NCI-H146 treated with DMSO at 0.1 percent for 48 hours (cell line): ENCODE data around the gene SSTR3.
"Not testable (repeated sequence)": the region's sequence is repeated elsewhere in the genome, so short reads cannot be mapped to it uniquely, and the experiment has no call there.

Source experiments
- DNase-seq: peaks from one replicate; lab custom pipeline; 2025; ENCODE audit not compliant: unreplicated experiment; lab: John Stamatoyannopoulos, UW

Gene SSTR3

DNA sequence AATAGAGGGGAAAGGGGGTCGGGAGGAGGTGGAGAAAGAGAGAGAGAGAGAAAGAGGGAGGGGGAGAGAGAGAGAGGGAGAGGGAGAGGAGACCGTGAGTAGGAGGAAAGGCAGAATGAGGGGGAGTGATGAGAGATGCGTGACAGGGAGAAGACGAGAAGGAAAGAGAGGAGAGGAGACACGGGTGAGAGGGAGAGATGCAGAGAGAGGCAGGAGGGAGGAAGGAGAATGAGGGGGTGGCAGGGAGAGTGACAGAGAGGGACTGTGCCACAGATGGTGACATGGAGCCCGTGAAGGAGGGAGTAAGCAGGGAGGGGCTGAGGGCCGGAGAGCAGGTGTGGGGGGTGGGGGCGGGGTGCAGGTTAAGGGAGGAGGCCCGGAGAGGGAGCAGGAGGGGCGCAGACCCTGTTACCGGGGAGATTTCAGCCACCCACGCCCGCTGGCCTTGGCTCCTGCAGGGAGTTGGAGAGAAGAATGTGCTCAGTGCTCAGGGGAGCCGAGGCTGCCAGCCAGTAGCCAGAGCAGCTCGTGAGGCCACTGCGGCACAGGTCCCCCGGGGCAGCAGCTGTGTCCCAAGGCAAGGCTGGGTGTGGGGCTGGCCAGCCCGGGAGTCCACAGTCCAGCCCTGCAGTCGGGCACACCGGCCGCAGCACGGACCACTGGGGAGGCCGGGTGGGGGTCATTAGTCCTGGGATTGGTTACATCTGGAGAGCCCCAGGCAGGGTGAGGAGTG lies at the start of gene SSTR3:
TSS of gene SSTR3 (minus strand) at position 304 of the 733 bp plus-strand sequence. CDS start 4,674 bp downstream, outside the sequence.
- DNase-seq: no peak

DNA sequence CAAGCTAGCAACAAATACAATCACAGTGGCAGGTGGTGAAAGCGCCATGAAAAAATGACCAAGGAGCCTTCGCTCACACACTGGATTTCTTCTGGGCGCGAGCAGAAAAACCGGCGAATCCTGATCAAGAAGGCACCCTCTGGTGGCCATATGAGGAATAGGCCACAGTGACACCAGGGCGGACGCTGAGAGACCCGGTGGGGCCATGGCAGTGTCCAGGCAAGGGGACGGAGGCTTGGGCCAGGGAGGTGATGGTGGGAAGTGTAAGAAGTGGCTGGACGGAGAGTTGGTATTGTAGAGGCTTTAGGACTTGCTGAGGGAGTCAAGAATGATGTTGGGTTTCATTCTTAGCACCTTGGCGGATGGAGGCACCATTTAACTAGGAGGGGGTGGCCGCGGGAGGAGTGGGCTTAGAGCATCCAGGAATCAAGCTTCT lies 48.6 kb upstream of the SSTR3 start:
- DNase-seq: no peak

DNA sequence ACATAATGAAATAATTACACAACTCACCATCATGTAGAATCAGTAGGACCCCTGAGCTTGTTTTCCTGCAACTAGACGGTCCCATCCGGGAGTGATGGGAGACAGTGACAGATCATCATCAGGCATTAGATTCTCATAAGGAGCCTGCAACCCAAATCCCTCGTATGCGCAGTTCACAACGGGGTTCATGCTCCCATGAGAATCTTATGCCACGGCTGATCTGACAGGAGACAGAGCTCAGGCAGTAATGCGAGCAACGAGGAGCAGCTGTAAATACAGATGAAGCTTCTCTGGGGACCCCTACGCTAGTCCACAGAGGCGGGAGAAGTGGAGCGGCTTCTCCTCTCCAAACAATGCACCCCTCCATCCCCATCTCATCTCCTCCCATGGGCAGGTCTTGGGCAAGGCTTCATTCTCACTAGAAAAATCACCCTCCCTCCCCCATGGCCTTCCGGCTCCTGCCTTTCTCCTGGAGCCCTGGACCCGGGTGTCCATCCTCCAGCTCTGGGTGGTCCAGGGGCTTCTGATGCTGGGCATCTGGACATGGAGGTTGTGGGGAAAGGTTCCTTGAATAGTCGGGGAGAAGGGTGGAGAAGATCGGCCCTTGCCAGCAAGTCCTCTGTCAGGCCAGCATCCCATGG lies 48.0 kb upstream of the SSTR3 start:
- no peak for DNase-seq

DNA sequence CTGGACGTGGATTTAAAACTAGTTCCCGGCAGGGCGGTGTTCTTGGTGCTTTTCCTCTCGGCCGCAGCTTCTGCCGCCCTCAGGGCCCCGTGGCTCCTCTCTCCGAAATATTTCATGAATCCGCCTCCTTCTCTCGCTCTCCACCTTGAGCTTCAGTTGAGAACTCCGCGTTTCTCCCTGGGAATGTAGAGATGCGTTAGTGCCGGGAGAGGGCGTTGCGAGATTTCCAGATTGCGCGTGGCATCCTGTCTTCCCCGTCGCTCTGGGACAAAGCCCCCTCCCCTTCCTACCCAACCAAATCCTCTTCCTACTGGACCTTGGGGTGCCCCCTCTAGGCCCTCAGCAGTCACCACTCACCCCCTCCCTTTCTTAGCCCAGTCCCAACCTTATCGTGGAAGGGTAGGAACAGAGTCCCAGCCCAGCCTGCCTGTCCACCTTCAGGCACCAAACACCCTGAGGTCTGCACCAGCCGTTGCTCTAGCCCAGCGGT lies 47.3 kb upstream of the SSTR3 start:
- DNase-seq: no peak

DNA sequence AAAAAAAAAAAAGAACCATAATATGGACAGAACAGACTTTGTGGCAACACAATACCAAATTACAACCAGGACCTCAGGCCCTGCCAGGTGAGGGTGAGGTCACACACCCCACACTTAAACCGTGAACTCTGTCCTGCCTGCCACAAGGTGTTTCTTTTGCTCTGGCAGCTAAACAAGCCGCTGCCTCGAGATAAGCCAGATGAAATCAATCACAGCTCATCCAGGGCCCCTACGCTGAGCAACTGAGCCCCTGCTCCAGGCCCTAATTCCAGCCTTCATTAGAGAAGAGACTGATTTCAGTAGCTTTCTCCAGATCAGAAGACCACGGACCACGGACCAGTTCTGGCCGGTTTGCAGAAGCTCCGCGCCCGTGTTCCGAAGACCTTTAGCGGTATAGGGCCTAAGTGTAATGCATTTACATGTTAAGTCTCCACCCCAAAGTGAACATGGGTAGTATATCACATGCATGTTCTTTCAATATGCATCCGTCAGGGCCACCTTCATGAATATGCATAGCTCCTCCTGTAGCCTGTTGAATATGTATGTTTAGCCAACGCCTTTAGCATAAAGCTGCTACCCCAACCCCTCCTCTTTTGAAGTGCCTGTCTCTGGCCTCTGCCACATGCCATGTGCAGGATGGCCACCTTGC lies 46.6 kb upstream of the SSTR3 start:
- DNase-seq: no peak

DNA sequence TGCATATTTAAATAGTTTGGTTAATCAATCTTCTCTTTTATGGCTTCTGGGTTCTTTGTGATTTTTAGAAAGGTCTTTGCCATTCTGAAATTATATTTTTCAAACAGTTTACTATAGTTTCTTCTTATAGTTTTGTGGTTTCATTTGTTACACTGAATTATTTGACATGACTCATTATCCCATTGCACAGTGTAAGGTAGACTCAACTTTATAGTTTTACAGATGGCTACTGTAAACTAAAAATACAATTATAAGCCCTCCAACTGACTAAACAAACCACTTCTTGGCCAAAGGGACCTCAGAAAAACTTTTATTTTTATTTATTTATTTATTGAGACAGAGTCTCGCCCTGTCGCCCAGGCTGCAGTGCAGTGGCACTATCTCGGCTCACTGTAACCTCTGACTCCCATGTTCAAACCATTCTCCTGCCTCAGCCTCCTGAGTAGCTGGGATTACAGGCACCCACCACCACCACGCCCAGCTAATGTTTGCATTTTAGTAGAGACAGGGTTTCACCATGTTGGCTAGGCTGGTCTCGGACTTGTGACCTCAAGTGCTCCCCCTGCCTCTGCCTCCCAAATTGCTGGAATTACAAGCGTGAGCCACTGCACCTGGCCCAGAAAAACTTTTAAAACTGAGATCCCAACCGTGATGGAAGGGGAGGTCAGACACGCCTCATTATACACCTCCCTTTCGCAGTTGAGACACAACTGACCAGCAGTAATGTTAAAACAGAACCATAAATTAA lies 45.9 kb upstream of the SSTR3 start:
- no peak for DNase-seq

DNA sequence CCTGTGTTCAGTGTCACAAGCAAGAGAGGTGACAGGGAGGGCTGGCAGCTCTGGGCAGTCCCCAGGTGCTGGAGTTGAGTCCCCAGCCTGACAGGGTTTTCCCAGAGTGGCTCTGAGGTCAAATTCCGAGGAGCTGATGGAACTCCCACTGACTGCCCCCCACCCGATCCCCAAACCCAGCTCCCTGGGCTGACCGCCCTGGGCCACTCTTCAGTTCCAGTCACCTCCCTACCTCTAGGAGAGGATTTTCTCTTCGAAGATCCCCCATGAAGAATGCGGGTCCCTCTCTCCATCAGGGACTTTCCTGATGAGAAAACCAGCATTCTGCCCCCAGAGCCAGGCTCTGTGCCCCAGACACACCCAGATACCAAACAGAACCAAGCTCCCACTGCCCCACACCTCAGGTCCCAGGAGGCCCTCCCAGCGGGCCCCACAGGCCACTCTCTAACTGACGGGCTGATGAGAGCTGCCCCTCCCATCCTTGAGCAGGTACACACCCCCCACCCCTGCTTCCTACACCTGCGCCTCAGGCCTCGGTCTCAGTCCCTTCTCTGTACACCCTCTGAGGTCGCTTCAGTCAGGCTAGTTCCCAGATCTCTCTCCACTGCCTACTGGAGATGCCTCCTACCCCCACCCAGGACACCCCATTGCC lies 43.9 kb upstream of the SSTR3 start:
- no peak for DNase-seq

DNA sequence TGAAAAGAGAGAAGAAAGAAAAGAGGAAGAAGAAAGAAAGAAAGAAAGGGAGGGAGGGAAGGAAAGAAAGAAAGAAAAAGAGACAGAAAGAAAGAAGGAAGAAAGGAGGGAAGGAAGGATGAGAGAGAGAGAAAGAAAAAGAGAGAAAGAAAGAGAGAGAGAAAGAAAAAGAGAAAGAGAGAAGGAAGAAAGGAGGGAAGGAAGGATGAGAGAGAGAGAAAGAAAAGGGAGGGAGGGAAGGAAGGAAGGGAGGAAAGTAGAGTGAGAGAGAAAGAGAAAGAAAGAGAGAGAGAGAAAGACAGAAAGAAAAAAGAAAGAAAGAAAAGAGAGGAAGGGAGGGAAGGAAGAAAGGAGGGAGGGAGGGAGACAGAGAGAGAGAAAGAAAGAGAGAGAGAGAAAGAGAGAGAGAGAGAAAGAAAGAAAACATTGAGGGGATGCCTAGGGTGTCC lies 43.3 kb upstream of the SSTR3 start:
- DNase-seq: no peak

DNA sequence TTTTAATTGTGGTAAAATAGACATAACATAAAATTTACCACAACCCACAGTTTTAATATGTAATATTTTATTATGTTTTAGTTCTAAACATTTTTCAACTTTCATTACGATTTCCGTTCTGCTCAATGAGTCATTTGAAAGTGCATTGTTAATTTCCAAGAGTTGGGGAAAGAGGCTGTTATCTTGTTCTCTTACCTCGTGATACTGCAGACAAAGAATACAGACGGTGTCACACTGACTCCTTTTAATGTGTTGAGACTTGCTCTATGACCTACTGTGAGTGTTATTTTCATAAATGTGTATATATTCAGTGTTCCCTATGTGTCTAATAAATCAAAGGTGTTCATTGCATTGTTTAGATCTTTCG lies 42.6 kb upstream of the SSTR3 start:
- DNase-seq: no peak

DNA sequence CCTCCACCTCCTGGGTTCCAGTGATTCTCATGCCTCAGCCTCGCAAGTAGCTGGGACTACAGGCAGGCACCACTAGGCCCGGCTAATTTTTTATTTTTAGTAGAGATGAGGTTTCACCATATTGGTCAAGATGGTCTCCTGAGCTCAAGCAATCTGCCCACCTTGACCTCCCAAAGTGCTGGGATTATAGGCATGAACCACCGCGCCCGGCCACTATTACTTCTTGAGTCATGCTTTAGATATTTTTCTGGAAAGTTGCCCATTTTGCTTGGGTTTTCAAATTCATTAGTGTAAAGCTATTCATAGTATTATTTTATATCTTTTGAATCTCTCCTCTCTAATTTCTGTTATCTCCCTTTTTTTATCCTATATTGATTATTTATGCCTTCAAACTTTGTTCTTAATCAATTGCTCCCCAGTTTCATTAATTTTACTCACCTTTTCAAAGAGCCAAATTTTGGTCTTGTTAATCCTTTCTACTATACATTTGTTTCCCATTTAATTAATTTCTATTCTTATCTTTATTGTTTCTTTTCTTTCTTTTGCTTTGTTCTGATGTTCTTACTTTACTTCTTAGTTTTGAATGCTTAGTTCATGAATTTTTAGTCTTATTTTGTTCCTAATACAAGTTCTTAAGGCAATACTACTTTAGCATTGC lies 42.1 kb upstream of the SSTR3 start:
- DNase-seq: no peak

DNA sequence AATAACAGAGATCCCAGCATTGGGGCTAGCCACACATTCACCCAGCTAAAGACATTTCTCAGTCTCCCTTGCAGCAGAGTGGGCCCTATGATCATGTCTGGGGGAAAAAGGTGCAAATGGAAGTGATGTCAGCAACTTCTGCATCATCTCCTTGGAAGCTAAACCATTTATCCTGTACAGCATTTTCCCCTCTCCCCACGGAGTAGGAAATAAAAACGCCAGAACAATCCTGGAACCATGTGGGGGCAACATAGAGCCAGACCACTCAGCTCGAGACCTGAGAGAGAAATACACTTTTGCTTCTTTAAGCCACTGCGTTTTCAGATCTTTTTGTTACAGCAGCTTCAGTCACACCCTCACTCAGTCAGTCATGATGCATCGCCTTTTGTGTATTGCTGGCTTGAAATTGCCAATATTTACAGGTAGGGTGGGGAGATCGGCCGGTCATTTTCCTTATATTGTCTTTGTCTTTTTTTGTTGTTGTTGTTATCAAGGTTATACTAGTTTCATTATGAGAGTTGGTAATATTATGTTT lies 40.9 kb upstream of the SSTR3 start:
- DNase-seq: no peak

DNA sequence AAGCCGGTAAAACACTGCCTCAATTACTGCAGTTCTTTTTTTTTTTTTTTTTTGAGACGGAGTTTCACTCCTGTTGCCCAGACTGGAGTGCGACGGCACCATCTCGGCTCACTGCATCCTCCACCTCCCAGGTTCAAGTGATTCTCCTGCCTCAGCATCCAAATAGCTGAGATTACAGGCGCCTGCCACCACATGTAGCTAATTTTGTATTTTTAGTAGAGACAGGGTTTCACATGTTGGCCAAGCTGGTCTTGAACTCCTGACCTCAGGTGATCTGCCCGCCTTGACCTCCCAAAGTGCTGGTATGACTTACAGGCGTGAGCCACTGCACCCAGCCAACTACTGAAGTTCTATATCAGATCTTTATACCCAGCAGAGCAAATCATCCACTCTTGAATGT lies 39.6 kb upstream of the SSTR3 start:
- not testable (repeated sequence) for DNase-seq

DNA sequence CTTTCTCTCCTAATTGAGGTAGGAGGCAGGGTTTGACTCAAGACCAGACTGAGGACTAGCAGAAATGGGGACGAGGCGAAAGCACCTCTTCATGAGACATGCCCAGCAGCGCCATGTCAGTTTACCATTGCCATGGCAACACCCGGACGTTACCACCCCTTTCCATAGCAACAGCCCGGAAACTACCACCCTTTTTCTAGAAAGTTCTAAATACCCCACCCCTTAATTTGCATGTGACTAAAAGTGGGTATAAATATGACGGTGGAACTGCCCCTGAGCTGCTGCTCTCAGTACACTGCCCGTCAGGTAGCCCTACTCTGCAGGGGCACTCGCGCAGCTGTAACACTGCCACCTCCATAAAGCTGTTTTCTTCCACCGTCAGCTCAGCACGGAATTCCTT lies 37.7 kb upstream of the SSTR3 start:
- DNase-seq: no peak

DNA sequence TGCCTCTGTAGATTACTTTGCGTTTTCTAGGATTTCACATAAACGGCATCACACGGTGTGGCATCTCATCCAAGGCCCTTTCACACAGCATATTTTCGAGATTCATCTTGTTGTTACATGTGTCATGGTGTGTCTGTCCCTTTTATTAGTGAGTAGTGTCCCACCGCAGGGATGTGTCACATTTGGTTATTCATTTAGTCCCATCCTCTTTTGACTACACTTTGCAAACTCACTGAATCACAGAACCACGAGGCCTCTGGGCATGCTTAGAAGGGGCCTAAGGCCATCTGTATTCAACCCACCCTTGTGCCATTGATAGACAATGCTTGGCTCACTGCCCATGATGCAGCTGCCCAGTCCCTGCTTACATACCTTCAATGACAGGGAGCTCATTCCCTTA lies 36.0 kb upstream of the SSTR3 start:
- DNase-seq: no peak

DNA sequence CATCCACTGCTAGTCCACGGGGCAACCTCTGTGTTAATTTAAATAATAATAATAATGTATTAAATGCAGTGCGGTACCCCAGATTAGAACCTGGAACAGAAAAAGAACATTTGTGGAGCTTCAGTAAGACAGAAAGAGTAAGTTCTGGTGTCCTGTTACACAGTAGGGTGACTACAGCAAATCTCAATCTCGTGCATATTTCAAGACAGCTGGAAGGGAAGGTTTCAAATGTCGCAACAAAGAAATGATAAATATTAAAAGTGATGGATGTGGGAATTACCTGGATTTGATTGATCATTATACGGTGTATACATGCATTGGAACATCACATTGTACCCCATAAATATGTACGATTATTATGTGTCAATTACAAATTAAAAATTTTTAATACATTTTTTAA lies 33.5 kb upstream of the SSTR3 start:
- DNase-seq: no peak

DNA sequence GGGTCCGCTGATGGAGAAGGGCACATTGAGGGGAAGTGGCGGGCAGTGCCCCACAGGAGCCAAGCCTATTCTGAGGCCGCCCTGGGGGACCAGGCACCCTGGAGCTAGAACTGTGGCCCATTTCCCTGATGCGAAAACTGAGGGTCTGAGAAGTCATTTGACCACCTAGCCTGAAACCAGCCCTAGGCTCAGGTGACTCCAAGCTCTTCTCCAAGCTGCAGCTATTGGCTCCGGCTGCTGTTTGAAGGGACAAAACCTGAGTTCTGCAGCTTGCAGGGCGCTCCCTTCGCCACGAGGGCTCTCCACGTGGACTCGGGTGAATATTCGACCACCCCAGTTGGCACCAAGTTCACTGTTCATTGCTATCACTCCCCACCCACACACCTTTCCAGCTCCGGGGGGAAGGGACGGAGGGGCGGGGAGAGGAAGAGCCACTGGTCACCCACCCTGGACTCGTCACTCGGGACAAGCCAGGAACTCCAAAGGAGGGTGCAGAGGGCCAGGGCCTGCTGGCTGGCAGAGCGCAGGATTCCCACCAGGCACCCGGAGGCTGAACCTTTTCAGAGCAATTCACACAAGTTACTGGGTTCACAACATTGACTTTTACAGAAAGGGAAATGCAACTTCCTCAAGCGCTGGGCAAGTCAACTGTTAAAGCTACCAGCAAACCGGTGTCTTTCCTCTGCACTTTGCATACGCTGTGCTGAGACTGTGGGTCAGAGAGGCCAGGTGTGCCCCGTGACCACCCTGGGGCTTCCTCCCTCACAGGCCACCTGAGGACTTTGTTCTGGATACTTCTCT lies 32.8 kb upstream of the SSTR3 start:
- no peak for DNase-seq

DNA sequence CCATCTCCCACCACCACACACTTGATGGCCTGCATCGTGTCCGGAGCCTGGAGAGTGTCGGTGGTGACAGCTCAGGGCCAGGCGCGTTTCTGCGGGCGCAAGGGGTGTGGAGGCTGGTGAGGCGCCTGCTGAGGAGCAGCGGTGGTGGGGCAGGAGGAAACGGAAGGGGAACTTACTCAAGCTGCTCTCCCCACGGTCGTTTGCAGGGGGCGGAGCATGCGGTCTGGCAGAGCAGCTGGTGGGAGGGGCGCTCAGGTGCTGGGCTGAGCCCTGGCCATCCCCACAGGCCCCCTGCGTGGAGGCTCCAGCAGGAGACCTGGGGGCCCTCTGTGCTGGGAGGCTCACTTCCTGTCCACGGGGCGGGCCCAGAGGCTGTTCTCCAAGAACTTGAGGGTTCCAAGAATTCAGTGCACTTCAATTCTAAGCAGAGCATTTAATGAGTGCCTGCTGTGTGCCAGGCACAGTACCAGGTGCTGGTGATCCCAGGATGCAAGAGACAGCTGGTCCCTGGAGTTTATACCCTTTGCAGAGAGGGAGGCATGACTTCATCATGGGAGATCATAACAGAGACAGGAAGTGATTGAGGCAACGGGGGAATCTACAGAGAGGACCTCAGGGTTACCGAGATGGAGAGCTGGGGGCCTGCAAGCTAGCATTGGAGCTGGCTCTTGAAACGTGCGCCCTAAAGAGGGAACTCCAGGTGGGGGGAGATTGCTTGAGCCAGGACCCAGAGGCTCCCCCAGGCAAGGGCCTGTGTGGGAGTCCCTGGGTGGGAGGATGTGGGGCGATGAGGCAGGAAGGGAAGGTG lies 32.0 kb upstream of the SSTR3 start, which contains the start of gene RAC2:
TSS of gene RAC2 (minus strand) at position 156 of the 808 bp plus-strand sequence. CDS start at position 35, 121 bp downstream.
- DNase-seq: no peak

DNA sequence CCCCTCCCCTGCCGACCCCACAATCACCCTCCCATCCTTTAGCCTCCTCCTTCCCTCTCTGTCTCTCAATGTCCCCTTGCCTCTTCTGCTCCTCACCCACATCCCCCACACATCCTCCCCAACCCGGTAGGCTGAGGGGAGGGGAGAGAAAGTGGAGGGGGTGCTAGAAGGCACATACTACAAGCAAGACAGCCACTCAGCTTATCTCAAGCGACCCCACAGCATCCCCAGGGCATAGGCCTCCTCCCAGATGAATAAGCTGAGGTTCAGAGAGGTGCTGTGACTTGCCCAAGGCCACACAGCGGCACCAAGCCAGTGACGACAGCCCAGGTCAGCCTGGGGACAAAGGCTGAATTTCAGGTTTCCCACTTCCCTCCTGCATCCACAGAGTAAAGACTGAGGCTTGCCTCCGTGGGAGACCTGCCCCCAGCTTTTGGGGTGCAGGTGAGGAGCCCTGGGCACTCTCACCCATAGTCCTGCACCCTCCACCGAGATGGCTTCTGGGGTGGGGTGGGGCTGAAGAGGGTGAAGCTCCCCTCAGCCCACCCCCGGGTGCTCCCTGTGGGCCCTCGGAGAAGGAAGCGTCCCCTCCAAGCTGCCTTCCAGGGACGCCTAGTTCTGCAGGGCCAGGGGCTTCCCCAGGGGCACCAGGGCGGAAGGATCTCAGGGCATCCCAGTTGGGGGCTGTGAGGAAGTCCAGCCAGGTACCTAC lies 31.3 kb upstream of the SSTR3 start:
- no peak for DNase-seq
